Epithelial cell of proximal tubule (primary cell): ENCODE data around the gene RAE1. TPM values are rescaled to one million over a fixed set of nuclear protein-coding genes. Genes with fewer than 3 reads are reported as not detected.

Experiments
- DNase-seq: peaks from one replicate; pipeline ENCODE4 v3.0.0-alpha.2; 2011; ENCODE audit warnings: low read depth
- H3K4me3 ChIP-seq: 2 replicates; pipeline ENCODE4 v1.5.1; 2011; ENCODE audit warnings: low read depth, mild to moderate bottlenecking, low read length
- total RNA-seq: library from RNA; depleted of rRNA; stranded (reverse); fragments of >200 nt; gene quantifications from 2 replicates; pipeline ENCODE4 v1.2.3, GENCODE V29; 2015
- TF ChIP-seq, protein P1 (sequence below): conservative IDR thresholded peaks from 2 replicates; pipeline ENCODE4 v1.5.1; 2012; ENCODE audit warnings: low read depth, mild to moderate bottlenecking, low read length

Gene RAE1, protein sequence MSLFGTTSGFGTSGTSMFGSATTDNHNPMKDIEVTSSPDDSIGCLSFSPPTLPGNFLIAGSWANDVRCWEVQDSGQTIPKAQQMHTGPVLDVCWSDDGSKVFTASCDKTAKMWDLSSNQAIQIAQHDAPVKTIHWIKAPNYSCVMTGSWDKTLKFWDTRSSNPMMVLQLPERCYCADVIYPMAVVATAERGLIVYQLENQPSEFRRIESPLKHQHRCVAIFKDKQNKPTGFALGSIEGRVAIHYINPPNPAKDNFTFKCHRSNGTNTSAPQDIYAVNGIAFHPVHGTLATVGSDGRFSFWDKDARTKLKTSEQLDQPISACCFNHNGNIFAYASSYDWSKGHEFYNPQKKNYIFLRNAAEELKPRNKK
- 54.1 and 74.3 TPM in 2 replicates for total RNA-seq

DNA sequence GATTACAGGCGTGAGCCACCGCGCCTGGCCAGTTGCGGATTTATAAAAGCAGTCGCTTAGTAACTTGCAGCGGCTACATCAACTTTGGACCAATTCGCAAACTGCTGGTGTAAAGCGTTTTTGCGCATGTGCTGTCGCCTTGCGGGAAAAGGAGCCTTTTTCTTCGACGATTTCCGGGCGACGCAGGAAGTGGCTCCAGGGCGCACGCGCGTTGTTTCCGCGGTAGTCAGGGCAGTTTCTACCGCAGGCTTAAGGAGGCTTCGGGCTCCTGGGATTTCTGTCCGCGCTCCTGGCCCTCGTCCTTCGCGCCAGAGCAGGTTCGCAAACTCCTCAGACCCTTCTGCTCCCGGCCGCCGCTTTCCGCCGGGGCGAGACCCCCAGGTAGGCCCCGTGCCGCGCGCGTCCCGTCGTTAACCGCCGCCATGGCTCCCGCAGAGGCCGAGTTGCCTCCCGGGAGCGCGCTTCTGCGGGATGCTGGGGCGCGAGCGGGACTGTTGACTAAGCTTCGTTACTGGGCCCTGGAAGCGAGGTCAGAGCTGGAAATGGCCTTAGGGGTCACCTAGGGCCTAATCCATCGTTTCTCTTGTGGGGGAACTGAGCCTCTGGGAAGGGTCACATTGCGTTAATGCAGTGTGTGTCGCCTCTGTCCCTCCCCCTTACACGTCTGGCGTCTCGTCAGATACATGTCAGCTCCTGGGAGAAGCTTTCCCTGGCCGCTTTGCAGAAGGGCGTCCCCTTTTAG lies at the start of gene RAE1:
Gene RAE1 (plus strand): TSS at position 214 of the 742 bp plus-strand sequence. CDS start 2,784 bp downstream, outside the sequence.
- DNase-seq: peak; percentile 75
- H3K4me3 ChIP-seq: peak within 1 kb of the TSS; percentile 100
- TF ChIP-seq, protein P1, sequence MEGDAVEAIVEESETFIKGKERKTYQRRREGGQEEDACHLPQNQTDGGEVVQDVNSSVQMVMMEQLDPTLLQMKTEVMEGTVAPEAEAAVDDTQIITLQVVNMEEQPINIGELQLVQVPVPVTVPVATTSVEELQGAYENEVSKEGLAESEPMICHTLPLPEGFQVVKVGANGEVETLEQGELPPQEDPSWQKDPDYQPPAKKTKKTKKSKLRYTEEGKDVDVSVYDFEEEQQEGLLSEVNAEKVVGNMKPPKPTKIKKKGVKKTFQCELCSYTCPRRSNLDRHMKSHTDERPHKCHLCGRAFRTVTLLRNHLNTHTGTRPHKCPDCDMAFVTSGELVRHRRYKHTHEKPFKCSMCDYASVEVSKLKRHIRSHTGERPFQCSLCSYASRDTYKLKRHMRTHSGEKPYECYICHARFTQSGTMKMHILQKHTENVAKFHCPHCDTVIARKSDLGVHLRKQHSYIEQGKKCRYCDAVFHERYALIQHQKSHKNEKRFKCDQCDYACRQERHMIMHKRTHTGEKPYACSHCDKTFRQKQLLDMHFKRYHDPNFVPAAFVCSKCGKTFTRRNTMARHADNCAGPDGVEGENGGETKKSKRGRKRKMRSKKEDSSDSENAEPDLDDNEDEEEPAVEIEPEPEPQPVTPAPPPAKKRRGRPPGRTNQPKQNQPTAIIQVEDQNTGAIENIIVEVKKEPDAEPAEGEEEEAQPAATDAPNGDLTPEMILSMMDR: no peak

DNA sequence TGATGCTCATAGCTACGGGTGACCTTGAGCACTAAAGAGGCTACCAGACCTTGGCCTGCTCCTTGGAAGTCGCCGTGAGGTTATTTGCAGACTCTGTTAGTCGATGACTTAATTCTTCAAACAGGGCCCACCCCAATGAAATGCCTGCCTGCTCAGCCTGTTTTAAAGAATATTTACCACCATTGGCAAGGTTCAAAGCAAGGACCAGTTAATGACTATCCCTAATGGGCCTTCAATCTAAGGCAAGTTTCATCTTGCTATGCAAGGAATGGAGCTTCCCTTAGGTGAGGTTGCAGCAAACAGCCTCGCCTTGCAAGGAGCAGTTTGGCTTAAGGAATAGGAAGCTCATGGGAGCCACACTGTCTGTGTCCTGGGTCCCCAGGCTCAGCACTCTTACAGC lies 44.3 kb upstream of the RAE1 start:
- TF ChIP-seq, protein P1: no peak
- no peak overlapping the region for H3K4me3 ChIP-seq
- no peak for DNase-seq

DNA sequence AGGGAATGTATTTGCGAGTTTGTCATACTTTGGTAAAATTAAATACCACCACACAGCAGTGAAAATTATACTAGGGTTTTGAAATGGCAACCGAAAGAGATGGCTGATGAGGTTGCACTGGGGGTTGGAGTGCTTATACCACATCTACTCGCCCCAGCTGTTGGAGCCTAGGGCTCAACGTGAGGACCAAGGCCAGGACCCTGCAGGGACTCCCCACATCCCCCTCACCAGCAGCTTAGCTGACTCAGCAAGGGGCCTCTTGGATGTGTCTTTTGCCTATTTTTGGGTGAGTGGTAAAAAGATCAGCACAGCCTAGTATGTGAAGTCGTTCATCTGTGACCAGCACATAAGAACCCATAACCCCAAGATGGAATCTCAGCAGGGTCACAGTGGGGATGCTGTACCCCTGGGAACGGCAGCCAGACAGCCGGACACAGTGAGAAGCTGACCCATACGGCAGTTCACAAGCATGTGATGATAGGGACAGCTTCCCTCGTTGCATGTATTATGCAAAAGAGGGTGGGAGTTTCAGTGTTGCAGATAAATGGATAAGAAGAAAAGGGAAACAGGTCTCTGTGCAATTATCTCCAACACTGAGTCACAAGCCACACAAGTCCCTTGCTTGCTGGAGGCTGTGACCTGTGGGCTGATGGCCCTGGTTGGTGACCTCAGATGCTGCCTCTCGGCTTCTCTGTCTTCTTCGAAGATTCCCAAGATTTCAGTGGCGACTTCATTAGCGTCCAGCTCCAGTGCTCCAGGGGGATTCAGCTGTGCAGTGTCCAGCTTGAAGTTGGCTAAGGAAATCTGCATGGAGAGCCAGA lies 42.4 kb upstream of the RAE1 start:
- no peak overlapping the region for H3K4me3 ChIP-seq
- no peak for DNase-seq

DNA sequence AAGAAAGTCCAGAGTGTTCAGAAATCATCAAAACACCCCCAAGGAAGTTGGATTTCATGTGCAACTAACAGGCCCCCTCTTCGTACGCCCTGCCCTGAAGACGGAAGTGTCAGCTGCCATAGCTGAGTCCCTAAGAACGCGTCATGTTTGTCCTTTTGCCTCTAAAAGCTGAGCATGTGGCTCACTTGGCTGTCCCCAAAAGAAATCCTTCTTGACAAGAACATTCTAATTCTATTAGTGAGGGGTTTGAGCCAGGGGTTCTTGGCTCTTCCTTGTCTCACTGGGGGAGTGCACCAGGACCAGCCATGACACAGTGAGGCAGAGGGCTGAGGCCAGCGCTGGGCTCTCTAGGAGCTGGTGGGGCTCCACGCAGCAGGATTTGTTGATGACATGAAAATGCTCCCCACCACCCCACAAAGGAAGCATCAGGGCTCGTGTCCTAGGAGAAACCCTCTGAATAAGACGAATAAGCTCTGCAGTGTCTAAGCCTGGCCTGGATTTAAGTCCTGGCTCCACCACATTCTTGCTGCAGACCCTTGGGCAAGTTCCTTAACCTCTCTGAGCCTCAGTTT lies 41.4 kb upstream of the RAE1 start:
- no peak overlapping the region for H3K4me3 ChIP-seq
- TF ChIP-seq, protein P1: no peak
- no peak for DNase-seq

More for the DNA sequence above, 42.4 kb upstream of the RAE1 start:
- TF ChIP-seq, protein P1: no peak

DNA sequence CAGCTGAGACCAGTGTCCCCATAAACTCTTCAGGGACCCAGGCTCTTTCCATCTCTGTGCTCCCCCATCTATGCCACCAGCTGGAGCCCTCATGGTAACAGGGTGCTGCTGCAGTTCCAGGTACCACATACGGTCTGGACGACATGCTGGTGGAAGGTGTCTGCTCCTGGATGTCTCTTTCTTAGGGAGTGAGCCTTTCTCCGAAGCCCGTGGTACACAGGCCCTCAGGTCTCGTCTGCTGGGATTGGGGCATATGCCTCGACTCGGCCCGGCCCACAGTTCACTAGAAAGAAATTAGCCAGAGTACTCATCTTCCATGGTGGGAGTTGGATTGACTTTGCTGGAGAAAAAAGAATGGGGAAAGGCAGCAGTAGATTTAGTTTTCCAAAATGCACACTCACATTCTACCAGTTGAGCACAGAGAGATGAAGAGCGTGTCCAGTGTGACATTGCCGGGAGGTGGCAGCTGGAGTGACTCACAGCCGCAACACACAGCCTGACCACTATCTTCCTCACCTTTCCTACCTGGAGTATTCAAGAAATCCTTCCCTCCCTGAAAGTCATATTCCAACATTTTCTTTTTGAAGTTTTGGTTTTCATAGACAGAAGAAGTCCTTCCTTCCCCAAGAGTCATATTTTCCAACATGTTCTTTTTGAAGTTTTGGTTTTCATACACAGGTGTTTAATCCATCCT lies 40.1 kb upstream of the RAE1 start:
- TF ChIP-seq, protein P1: no peak
- H3K4me3 ChIP-seq: no peak overlapping the region
- DNase-seq: no peak

DNA sequence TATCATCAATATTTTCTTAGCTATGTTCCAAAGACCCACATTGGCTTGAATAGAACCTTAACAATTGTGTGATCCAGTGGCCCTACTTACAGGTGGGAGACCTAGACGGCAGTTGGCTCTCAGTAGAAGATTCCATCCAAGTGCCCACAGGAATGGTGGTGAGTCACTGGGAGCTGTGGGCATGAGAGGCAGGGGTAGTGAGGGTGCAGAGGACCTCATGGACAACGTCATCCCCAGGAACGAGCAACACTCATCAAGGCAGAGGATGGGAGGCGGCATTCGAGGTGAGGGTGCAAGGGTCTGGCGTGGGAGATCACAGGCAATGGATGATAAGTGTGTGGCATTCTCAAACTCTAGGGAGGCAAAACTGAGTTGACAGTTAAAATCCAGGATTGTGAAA lies 38.9 kb upstream of the RAE1 start:
- H3K4me3 ChIP-seq: no peak overlapping the region
- DNase-seq: no peak
- TF ChIP-seq, protein P1: no peak
